GM12874 (cell line): ENCODE results near the gene CD34.

Experiments used
- CTCF ChIP-seq: IDR thresholded peaks from 2 replicates; pipeline ENCODE4 v1.5.1; 2011; ENCODE audit warnings: low read depth, mild to moderate bottlenecking, control low read depth, low read length, moderate library complexity; ENCODE audit not compliant: insufficient read depth

CD34 gene

GRCh38 chr1:207839083-207839413, 71.9 kb downstream of the CD34 start:
- no peak for TF ChIP-seq CTCF

- no peak for TF ChIP-seq CTCF
These were observed 72.5 kb downstream of the CD34 start for GRCh38 chr1:207838156-207839082.

- no peak for TF ChIP-seq CTCF
These were observed 73.3 kb downstream of the CD34 start for GRCh38 chr1:207837673-207838072.

GRCh38 chr1:207836591-207837347, 74.2 kb downstream of the CD34 start:
- TF ChIP-seq CTCF = no peak

- no peak for TF ChIP-seq CTCF
These were observed 75.0 kb downstream of the CD34 start for GRCh38 chr1:207835958-207836357.

GRCh38 chr1:207833956-207834660, 76.8 kb downstream of the CD34 start:
- no peak for TF ChIP-seq CTCF

GRCh38 chr1:207833381-207833780, 77.5 kb downstream of the CD34 start:
- TF ChIP-seq CTCF = no peak
